NCI-H524 (cell line): ENCODE results near the gene SLC4A4.

Source experiments
- DNase-seq, 2 experiments: peaks; one replicate each; lab custom pipeline; 2025; lab: John Stamatoyannopoulos, UW

Gene SLC4A4

GRCh38 chr4:71604785-71605184 is 266.0 kb downstream of the SLC4A4 start:
- DNase-seq = no peak

DNA sequence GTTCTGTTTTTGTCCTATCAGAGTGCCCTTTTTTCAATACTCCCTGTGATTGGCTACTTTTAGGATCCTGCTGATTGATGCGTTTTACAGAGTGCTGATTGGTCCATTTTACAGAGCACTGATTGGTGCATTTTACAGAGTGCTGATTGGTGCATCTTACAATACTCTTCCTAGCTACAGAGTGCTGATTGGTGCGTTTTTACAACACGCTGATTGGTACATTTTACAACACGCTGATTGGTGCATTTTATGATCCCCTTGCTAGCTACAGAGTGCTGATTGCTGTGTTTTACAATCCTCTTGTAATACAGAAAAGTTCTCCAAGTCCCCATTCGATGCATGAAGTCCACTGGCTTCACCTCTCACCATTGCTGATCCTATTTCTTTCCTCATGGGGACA is 268.3 kb downstream of the SLC4A4 start:
- DNase-seq = no peak

- DNase-seq = no peak
These were observed 269.2 kb downstream of the SLC4A4 start for GRCh38 chr4:71607780-71608677.

GRCh38 chr4:71608678-71609071 is 269.9 kb downstream of the SLC4A4 start:
- DNase-seq = no peak

DNA sequence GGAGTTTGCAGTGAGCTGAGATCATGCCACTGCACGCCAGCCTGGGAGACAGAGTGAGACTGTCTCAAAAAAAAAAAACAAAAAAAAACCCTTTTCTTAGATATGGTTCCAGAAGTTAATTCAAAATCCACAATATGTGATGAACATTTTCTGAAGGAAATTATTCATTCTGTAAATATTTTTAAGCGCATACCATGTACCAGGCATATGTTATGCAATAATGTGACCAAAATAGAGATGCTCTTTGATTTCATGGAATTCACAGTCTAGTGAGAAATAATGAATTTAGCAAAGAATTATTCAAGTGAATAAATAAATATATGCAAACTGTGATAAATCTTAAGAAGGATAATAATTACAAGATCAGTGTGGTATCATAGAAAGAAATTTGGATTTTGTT is 270.3 kb downstream of the SLC4A4 start:
- no peak for DNase-seq

- DNase-seq = no peak
These were observed 270.8 kb downstream of the SLC4A4 start for GRCh38 chr4:71609651-71610050.

DNA sequence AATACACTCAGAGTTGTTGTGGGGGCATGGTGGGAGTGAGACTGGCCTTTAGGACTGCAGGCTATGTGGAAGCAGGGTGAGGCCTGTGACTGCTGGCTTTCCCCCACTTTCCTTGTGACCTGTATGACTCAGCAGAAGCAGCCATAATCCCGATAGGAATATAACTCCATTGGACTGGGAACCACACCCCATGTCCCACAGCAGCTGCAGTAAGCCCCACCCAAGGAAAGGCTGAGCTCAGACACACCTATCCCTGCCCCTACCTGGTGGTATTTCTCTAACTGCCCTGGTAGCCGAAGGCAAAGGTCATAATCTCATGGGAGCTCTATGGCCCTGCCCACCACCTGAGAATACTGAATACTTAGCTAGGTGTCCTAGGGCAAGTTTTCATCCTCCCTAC is 275.8 kb downstream of the SLC4A4 start:
- no peak for DNase-seq

- no peak for DNase-seq
These were observed 277.5 kb downstream of the SLC4A4 start for GRCh38 chr4:71616168-71616811.
